Measurements from ENCODE around the gene CSH1. TPM values are rescaled to one million over a fixed set of nuclear protein-coding genes. Genes with fewer than 3 reads are reported as not detected.

CSH1 gene
- total RNA-seq, 4 donors from 2014 or later: not detected

DNA sequence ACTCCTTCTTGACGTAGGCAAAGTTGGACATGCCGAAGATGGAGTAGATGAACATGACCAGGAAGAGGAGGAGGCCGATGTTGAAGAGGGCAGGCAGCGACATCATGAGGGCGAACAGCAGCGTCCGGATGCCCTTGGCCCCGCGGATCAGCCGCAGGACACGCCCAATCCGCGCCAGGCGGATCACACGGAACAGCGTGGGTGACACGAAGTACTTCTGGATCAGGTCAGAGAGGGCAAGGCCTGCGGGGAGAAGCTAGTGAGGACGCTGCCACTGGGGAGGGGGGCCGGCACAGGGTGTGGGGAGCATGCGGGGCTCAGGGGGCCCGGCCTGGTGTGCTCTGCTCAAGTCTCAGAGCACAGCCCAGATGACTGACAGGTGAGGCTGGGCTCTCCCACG, 45.4 kb upstream of the CSH1 start:
- WGBS, 2 donors: 88 to 93% methylated on average over 23 of the region's 23 CpGs
- H3K4me1 ChIP-seq: no peaks in the 10 kb centered on the region

DNA sequence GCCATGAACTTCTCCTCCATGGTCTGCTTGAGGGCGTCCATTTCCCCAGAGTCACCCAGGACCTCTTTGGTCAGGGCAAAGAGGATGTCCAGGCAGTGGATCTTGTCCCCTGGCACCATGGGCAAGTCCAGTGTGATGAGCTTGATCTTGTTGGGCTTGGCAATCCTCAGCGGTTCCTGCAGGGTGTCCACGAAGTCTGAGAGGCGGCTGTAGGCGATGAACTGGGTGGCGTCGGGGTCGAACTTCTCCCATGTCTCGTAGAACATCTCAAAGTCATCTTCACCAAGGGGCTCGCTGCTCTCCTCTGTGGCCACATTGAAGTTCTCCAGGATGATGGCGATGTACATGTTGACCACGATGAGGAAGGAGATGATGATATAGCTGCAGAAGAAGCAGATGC, 44.8 kb upstream of the CSH1 start:
- Histone ChIP-seq H3K4me1 (no peaks in the 10 kb centered on the region), H3K27me3 (no peaks in the 10 kb centered on the region), H3K27ac (no peak overlapping the region), H3K9me3 (no peaks in the 10 kb centered on the region), H3K4me3 (no peak overlapping the region), H3K36me3 (no peaks in the 10 kb centered on the region)
- TF ChIP-seq POLR2A (IDR thresholded peaks at IDR 0.05) (no peak), EP300 (IDR thresholded peaks at IDR 0.05) (no peak)
- TF ChIP-seq, protein P1, sequence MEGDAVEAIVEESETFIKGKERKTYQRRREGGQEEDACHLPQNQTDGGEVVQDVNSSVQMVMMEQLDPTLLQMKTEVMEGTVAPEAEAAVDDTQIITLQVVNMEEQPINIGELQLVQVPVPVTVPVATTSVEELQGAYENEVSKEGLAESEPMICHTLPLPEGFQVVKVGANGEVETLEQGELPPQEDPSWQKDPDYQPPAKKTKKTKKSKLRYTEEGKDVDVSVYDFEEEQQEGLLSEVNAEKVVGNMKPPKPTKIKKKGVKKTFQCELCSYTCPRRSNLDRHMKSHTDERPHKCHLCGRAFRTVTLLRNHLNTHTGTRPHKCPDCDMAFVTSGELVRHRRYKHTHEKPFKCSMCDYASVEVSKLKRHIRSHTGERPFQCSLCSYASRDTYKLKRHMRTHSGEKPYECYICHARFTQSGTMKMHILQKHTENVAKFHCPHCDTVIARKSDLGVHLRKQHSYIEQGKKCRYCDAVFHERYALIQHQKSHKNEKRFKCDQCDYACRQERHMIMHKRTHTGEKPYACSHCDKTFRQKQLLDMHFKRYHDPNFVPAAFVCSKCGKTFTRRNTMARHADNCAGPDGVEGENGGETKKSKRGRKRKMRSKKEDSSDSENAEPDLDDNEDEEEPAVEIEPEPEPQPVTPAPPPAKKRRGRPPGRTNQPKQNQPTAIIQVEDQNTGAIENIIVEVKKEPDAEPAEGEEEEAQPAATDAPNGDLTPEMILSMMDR (IDR thresholded peaks at IDR 0.05): no peak
- DNase-seq (ENCODE audit: low spot score in 2 of 2): no peak
- 93 to 97% methylated on average over 11 of the region's 12 CpGs for WGBS, 2 donors

More for the DNA sequence above, 45.4 kb upstream of the CSH1 start:
- Histone ChIP-seq H3K36me3 (no peaks in the 10 kb centered on the region), H3K9me3 (no peaks in the 10 kb centered on the region), H3K27ac (no peak overlapping the region), H3K4me3 (no peak overlapping the region), H3K27me3 (no peaks in the 10 kb centered on the region)
- TF ChIP-seq, protein P1 (IDR thresholded peaks at IDR 0.05): no peak
- no peak for DNase-seq (ENCODE audit: low spot score in 2 of 2)

DNA sequence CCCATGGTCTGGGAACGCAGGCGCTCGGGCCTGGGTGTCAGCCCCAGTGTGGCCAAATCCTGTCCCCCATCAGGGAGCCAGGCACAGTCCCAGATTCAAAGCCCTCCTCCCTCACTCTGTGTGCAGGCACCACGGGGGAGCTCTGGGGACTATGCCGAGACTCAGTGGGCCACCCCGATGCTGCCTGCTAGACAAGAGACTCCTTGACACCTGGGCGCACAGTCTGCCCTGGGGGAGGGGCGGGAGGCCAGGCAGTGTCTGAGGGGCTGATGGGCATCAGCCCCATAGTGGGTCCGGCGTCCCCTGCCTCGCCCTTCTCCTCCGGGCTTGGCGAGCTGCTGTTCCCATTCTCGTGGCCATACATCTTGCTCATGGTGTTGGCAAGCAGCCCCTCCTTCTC, 44.2 kb upstream of the CSH1 start:
- WGBS, 2 donors: 93 to 95% methylated on average over 13 to 14 of the region's 14 CpGs
- no peaks in the 10 kb centered on the region for H3K9me3 ChIP-seq
- TF ChIP-seq, protein P1 (IDR thresholded peaks at IDR 0.05): no peak
- TF ChIP-seq POLR2A (IDR thresholded peaks at IDR 0.05) (no peak), EP300 (IDR thresholded peaks at IDR 0.05) (no peak)
- H3K4me3 ChIP-seq: no peak overlapping the region
- no peak for DNase-seq (ENCODE audit: low spot score in 2 of 2)
- no peak overlapping the region for H3K27ac ChIP-seq
- no peaks in the 10 kb centered on the region for H3K27me3 ChIP-seq
- H3K36me3 ChIP-seq: no peaks in the 10 kb centered on the region
- no peaks in the 10 kb centered on the region for H3K4me1 ChIP-seq

DNA sequence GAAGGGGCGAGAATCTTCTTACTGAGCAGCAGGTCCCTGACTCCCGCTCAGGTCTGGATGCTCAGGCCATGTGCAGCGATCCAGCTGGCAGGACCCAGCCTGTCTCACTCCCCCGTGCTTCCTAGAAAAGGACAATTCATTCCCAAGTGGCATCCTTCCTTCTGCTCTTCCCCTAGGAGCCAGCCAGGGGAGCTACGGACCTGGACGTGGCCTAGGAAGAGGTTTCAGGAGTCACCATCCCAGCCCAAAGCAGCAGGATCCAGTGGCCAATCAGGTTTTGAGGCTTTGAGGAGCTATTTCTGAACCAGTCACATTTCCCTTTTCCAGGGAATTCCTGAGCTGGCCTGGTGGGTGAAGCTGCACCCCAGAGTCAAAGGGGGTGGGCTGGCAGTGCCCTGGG, 43.5 kb upstream of the CSH1 start:
- DNase-seq (ENCODE audit: low spot score in 2 of 2): no peak
- WGBS, 2 donors: 73 to 84% methylated on average over 4 to 6 of the region's 6 CpGs
- Histone ChIP-seq H3K4me3 (no peak overlapping the region), H3K9me3 (no peaks in the 10 kb centered on the region), H3K27ac (no peak overlapping the region), H3K4me1 (no peaks in the 10 kb centered on the region), H3K27me3 (no peaks in the 10 kb centered on the region), H3K36me3 (no peaks in the 10 kb centered on the region)
- no peak for TF ChIP-seq EP300 (IDR thresholded peaks at IDR 0.05)

DNA sequence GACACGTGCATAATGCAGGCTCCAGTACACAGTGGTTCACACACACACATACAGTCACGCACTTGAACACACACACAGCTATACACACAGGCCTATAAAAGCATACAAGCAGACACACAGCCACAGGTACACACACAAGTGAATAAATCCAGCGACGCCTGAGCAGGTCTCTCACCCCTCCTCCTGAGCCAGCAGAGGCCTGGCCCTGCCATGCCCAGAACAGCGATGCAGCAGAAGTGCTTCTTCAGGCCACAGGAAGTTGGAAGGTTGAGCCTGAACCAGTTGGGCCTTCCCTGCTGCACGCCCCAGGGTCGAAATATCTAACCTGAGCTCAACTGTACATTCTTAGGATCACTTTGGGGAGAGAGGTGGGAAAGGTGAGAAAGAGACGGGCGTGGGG, 43.0 kb upstream of the CSH1 start:
- H3K9me3 ChIP-seq: no peaks in the 10 kb centered on the region
- 88 to 91% methylated on average over 9 of the region's 9 CpGs for WGBS, 2 donors
- no peak overlapping the region for H3K4me3 ChIP-seq
- no peak for DNase-seq (ENCODE audit: low spot score in 2 of 2)
- no peaks in the 10 kb centered on the region for H3K4me1 ChIP-seq
- no peaks in the 10 kb centered on the region for H3K36me3 ChIP-seq
- no peaks in the 10 kb centered on the region for H3K27me3 ChIP-seq
- TF ChIP-seq POLR2A (IDR thresholded peaks at IDR 0.05) (no peak), EP300 (IDR thresholded peaks at IDR 0.05) (no peak)
- TF ChIP-seq, protein P1 (IDR thresholded peaks at IDR 0.05): no peak
- no peak overlapping the region for H3K27ac ChIP-seq

DNA sequence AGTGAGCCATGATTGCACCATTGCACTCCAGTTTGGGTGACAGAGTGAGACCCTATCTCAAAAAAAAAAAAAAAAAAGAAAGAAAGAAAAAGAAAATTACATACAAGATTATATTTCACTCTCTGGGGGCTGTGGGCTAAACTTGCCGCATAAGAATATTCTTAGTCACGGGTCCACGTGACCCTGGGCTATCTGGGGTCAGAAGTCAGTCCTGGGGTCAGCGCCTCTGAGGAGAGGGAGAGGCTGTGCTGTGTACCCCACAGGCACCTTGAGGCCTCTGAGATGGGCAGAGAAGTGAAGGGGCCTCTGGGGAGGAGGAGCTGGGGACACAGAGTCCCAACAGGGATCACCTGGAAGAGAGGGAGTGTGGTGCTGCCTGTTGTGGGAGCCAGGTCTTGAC, 41.5 kb upstream of the CSH1 start:
- Histone ChIP-seq H3K36me3 (no peaks in the 10 kb centered on the region), H3K27ac (no peak overlapping the region), H3K4me3 (no peak overlapping the region), H3K27me3 (no peaks in the 10 kb centered on the region), H3K4me1 (no peaks in the 10 kb centered on the region), H3K9me3 (no peaks in the 10 kb centered on the region)
- TF ChIP-seq, protein P1 (IDR thresholded peaks at IDR 0.05): no peak
- no peak for TF ChIP-seq EP300 (IDR thresholded peaks at IDR 0.05)
- no peak for TF ChIP-seq POLR2A (IDR thresholded peaks at IDR 0.05)
- DNase-seq (ENCODE audit: low spot score in 2 of 2): no peak
- 62 to 71% methylated on average over 4 of the region's 4 CpGs for WGBS, 2 donors
